Neural progenitor cell (in vitro differentiated cells): ENCODE measurements around the gene TGFB2. TPM values are rescaled to one million over a fixed set of nuclear protein-coding genes. Genes with fewer than 3 reads are reported as not detected.

Source experiments
- DNase-seq: peaks from one replicate; pipeline ENCODE4 v3.0.0-alpha.2; 2016; ENCODE audit warnings: low spot score
- H2AFZ ChIP-seq: fragments of 200-600 bp; sonication (generic); replicated peaks from 2 replicates; pipeline ENCODE4 v1.6.1; 2016; ENCODE audit warnings: antibody characterized with exemption
- H3F3A ChIP-seq: fragments of 200-600 bp; sonication (generic); 2 replicates; pipeline ENCODE4 v1.6.1; 2016; ENCODE audit warnings: antibody characterized with exemption, low read depth
- H3K27ac ChIP-seq: fragments of 200-600 bp; sonication (generic); 2 replicates; pipeline ENCODE4 v1.5.1; 2016; ENCODE audit warnings: mild to moderate bottlenecking
- H3K27me3 ChIP-seq: fragments of 200-600 bp; sonication (generic); 2 replicates; pipeline ENCODE4 v1.6.1; 2016; ENCODE audit warnings: mild to moderate bottlenecking, moderate library complexity
- H3K36me3 ChIP-seq: fragments of 200-600 bp; sonication (generic); 2 replicates; pipeline ENCODE4 v1.5.1; 2016
- H3K4me1 ChIP-seq: fragments of 200-600 bp; sonication (generic); 2 replicates; pipeline ENCODE4 v1.6.1; 2016; ENCODE audit warnings: mixed run types
- H3K4me2 ChIP-seq: fragments of 200-600 bp; sonication (generic); 2 replicates; pipeline ENCODE4 v1.6.1; 2016
- H3K4me3 ChIP-seq: fragments of 200-600 bp; sonication (generic); 2 replicates; pipeline ENCODE4 v1.5.1; 2016
- H3K79me2 ChIP-seq: fragments of 200-600 bp; sonication (generic); 2 replicates; pipeline ENCODE4 v1.6.1; 2016; ENCODE audit warnings: low read depth
- H3K9ac ChIP-seq: fragments of 200-600 bp; sonication (generic); 2 replicates; pipeline ENCODE4 v1.6.1; 2016
- H3K9me3 ChIP-seq: fragments of 200-600 bp; sonication (generic); 2 replicates; pipeline ENCODE4 v1.5.1; 2016; ENCODE audit warnings: low read depth
- H4K20me1 ChIP-seq: fragments of 200-600 bp; sonication (generic); 2 replicates; pipeline ENCODE4 v1.6.1; 2016; ENCODE audit warnings: low read depth
- H3K27ac Mint-ChIP-seq: 3 replicates; pipeline ENCODE4 v1.8.0; 2021; ENCODE audit warnings: mixed read lengths
- H3K27me3 Mint-ChIP-seq: 2 replicates; pipeline ENCODE4 v1.8.0; 2022; ENCODE audit warnings: low read depth, mild to moderate bottlenecking, inconsistent platforms, moderate library complexity, mixed read lengths; ENCODE audit not compliant: insufficient read depth
- H3K36me3 Mint-ChIP-seq: 3 replicates; pipeline ENCODE4 v1.8.0; 2021; ENCODE audit warnings: mixed read lengths
- H3K4me1 Mint-ChIP-seq: 3 replicates; pipeline ENCODE4 v1.8.0; 2021; ENCODE audit warnings: mixed read lengths
- H3K4me3 Mint-ChIP-seq: 3 replicates; pipeline ENCODE4 v1.8.0; 2021; ENCODE audit warnings: mild to moderate bottlenecking, moderate library complexity, mixed read lengths
- H3K9me3 Mint-ChIP-seq: 3 replicates; pipeline ENCODE4 v1.8.0; 2020; ENCODE audit warnings: mixed read lengths
- CTCF ChIP-seq: fragments of 200-600 bp; sonication (generic); IDR thresholded peaks from 2 replicates; pipeline ENCODE4 v1.5.1; 2017; ENCODE audit warnings: antibody characterized with exemption, mild to moderate bottlenecking
- EZH2 ChIP-seq: fragments of 200-600 bp; sonication (generic); IDR thresholded peaks from 2 replicates; pipeline ENCODE4 v1.6.1; 2017; ENCODE audit warnings: antibody characterized with exemption, mild to moderate bottlenecking, moderate library complexity
- EZH2phosphoT487 ChIP-seq: fragments of 200-600 bp; sonication (generic); IDR thresholded peaks from 2 replicates; pipeline ENCODE4 v1.6.1; 2017; ENCODE audit warnings: antibody characterized with exemption
- total RNA-seq: library from RNA; depleted of rRNA; stranded (reverse); fragments of >200 nt; gene quantifications from 2 replicates; pipeline ENCODE4 v1.2.3, GENCODE V29; 2015; ENCODE audit warnings: low replicate concordance

Gene TGFB2
- total RNA-seq, 1 donor from 2014 or later: 1.9 TPM

- H3K36me3 ChIP-seq: no peaks in the 10 kb centered on the region
- no peaks in the 10 kb centered on the region for H3K4me1 ChIP-seq
- H3K4me1 Mint-ChIP-seq: peaks cover 15% of the 10 kb centered on the region
- no peak overlapping the region for H3K9ac ChIP-seq
- peaks cover 11% of the 10 kb centered on the region for H3F3A ChIP-seq
- H3K79me2 ChIP-seq: no peaks in the 10 kb centered on the region
- TF ChIP-seq CTCF (no peak), EZH2 (no peak), EZH2phosphoT487 (no peak)
- no peak overlapping the region for H2AFZ ChIP-seq
- no peaks in the 10 kb centered on the region for H3K36me3 Mint-ChIP-seq
- no peak overlapping the region for H3K27ac Mint-ChIP-seq
- peaks cover 15% of the 10 kb centered on the region for H3K27me3 ChIP-seq
- no peak overlapping the region for H3K4me3 Mint-ChIP-seq
- H3K27ac ChIP-seq: no peak overlapping the region
- no peaks in the 10 kb centered on the region for H3K9me3 ChIP-seq
- H3K4me3 ChIP-seq: no peak overlapping the region
- H4K20me1 ChIP-seq: no peaks in the 10 kb centered on the region
- H3K27me3 Mint-ChIP-seq: peaks cover 24% of the 10 kb centered on the region
- H3K4me2 ChIP-seq: no peak overlapping the region
- H3K9me3 Mint-ChIP-seq: no peaks in the 10 kb centered on the region
- DNase-seq: no peak
These were observed 5.7 kb downstream of the TGFB2 start for GRCh38 chr1:218350801-218351266.

- no peak overlapping the region for H3K27ac Mint-ChIP-seq
- H3K9me3 ChIP-seq: no peaks in the 10 kb centered on the region
These were observed 6.4 kb downstream of the TGFB2 start for GRCh38 chr1:218351391-218352074.

GRCh38 chr1:218352075-218352438 is 6.9 kb downstream of the TGFB2 start:
- Histone ChIP-seq H3K4me3 (no peak overlapping the region), H3K4me2 (no peak overlapping the region)
- no peak overlapping the region for H3K4me3 Mint-ChIP-seq

More at GRCh38 chr1:218351391-218352074, 6.4 kb downstream of the TGFB2 start:
- H2AFZ ChIP-seq: no peak overlapping the region
- no peaks in the 10 kb centered on the region for H3K79me2 ChIP-seq
- no peak overlapping the region for H3K4me2 ChIP-seq
- H3K9me3 Mint-ChIP-seq: no peaks in the 10 kb centered on the region
- H3K27ac ChIP-seq: no peak overlapping the region
- peaks cover 10% of the 10 kb centered on the region for H3K4me1 Mint-ChIP-seq
- H3K4me3 ChIP-seq: no peak overlapping the region
- H3F3A ChIP-seq: peaks cover 7% of the 10 kb centered on the region
- H3K36me3 ChIP-seq: no peaks in the 10 kb centered on the region
- H3K4me3 Mint-ChIP-seq: no peak overlapping the region
- DNase-seq: peak; percentile 46
- peaks cover 8% of the 10 kb centered on the region for H3K27me3 ChIP-seq
- peaks cover 18% of the 10 kb centered on the region for H3K27me3 Mint-ChIP-seq
- H3K9ac ChIP-seq: no peak overlapping the region
- no peak for TF ChIP-seq EZH2phosphoT487
- peak; percentile 50 for TF ChIP-seq CTCF
- H3K4me1 ChIP-seq: no peaks in the 10 kb centered on the region
- no peaks in the 10 kb centered on the region for H3K36me3 Mint-ChIP-seq
- H4K20me1 ChIP-seq: no peaks in the 10 kb centered on the region

More at GRCh38 chr1:218352075-218352438, 6.9 kb downstream of the TGFB2 start:
- no peak overlapping the region for H3K9ac ChIP-seq
- H3K27me3 ChIP-seq: peaks cover 3% of the 10 kb centered on the region
- TF ChIP-seq EZH2 (no peak), CTCF (no peak), EZH2phosphoT487 (no peak)
- no peaks in the 10 kb centered on the region for H3K4me1 ChIP-seq
- Mint-ChIP-seq H3K9me3 (no peaks in the 10 kb centered on the region), H3K4me1 (peaks cover 7% of the 10 kb centered on the region), H3K36me3 (no peaks in the 10 kb centered on the region), H3K27me3 (peaks cover 13% of the 10 kb centered on the region), H3K27ac (no peak overlapping the region)
- H3K36me3 ChIP-seq: no peaks in the 10 kb centered on the region
- H3F3A ChIP-seq: peaks cover 2% of the 10 kb centered on the region
- H3K27ac ChIP-seq: no peak overlapping the region
- no peaks in the 10 kb centered on the region for H4K20me1 ChIP-seq
- H2AFZ ChIP-seq: no peak overlapping the region
- H3K9me3 ChIP-seq: no peaks in the 10 kb centered on the region
- H3K79me2 ChIP-seq: no peaks in the 10 kb centered on the region
- DNase-seq: no peak
